HG03196 (cell line): ENCODE data around the gene HADHA.

ENCODE experiments used
- ATAC-seq: cut with Tn5 transposase; IDR thresholded peaks from one replicate; pipeline ENCODE4 v1.9.1; 2021; ENCODE audit not compliant: unreplicated experiment

Gene HADHA

DNA sequence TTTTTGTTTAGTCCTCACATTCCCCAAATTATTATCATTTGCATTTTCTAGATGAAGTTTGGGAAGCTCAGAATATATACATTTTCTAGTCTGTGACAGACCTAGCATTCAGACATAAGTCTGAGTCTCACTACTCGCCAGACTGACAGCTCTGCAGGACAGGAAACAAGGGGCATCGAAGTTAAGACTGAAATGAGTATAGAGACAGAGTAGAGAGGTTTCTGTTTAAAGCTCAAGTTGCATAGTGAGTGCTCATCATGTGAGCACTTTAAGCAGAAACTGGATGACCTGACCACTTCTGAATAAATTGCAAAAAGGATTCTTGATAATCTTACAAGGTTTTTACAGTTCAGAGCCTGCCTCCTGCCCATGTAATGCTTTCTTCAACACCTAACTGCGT lies 1.4 kb upstream of the HADHA start:
- peak; percentile 46 for ATAC-seq

DNA sequence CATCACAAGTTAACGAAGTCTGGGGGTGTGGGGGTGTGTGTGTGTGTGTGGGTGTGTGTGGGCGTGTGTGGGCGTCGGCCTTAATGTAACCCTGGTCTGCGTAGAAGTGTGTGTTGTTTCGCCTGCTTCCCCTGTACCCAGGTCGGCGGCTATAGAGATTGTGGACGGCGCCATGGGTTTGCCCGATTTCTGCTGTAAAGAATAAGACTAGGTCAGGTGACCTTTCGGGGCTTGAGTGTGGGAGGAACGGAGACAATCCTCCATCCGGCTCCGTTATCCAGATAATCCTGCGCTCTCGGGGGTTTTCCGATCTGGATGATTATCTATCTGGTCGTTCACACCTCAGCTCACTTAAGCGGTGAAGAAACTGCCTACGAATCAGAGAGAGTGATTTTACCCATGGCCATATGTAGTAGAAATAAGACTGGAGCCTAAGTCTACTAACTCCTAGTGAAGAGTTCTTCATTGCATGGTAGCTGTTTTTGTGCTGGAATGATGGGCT lies 850 bp upstream of the HADHA start:
- ATAC-seq = peak; percentile 24

DNA sequence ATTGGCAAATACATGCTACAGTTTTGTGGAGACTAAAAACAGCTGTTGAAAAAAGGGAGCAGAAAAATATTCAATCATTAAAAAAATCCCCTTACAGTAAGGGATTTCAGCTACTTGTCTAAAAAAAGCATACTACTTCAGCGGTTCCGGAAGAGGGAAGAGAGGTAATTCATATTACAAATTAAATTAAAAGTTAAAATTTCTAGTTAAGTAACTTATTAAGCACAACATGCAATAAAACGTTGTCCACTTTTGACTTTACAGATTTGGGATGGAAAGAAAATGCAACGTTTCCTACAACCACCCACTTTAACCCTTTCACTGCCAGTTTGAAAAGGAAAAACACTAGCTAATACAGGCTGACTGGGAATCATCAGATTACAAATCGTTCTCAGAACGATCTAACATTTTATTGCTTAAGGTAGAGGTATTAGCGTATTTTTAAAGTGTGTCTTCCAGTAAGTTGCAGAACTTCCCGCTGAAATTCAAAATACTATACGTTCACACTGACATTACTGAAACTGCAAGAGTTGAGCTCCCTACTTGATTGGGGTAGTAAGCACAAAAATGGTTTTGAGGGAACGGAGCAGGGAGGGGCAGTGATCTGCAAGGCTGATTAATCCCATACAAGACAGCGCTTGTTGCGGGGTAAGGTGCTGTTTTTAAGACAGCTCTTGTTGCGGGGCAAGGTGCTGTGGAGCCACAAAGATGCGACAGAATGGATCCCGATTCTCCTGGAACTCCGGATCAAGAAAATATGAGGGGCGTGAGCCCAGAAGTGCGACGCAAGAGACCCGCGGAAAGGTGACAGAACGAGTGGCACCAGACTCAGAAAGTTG lies 743 bp downstream of the HADHA start:
- no peak for ATAC-seq

DNA sequence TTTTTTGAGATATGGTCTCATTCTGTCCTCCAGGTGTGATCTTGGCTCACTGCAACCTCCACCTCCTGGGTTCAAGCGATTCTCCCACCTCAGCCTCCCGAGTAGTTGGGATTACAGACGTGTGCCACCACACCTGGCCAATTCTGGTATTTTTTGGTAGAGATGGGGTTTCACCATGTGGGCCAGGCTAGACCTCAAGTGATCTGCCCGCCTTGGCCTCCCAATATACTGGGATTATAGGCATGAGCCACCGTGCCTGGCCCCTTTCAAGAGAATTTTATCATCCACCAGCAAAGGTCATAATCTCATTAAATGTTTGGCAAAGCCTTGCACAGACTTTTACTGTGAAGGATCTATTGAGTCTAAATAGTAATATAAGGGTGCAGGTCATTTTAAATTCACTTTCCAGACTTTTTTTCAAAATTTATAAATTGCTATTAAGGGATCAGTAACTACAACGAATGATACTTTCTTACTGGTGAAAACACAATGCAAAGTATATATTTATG lies 2.5 kb downstream of the HADHA start:
- ATAC-seq = no peak

DNA sequence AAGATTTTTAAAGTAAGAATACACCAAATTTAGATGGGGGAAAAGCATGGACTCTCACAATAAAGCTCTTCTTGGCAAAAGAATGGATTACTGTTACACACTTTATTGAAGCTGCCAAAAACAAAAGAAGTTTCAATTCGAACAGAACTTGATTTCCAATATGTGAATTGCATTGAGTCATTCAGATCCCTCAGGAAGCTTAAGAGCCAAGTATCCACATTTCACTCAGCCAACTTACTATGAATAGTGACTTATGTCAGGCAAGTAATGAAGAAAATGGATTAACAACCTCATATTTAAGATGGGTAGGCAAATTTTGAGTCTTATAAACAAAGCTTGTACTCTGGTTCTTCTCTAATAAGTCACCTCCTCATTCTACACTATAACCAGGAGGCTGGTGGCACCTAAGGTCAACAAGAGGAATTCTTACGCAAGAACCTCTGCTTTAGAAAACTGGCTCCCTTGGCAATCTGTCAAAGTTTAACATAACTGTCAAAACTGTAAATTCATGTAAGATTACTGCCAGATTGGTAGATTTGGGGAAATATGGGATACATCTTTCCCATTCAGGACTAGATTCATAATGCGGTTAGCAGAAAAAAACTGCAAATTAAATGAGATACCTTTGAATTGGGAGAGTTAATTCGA lies 6.0 kb downstream of the HADHA start:
- ATAC-seq = no peak

DNA sequence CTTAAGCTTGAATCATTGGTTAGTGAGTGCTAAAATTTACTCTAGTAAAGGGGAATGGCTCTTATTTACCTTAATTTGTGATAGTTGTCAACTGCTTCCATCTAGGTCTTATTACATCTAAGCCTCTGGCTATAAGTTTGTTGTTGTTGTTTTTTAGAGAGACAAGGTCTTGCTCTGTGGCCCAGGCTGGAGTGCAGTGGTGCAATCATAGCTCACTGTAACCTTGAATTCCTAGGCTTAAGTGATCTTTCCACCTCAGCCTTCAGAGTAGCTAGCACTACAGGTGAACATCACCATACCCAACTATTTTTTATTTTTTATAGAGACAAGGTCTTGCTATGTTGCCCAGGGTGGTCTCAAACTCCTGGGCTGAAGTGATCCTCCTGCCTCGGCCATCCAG lies 6.6 kb downstream of the HADHA start:
- no peak for ATAC-seq

DNA sequence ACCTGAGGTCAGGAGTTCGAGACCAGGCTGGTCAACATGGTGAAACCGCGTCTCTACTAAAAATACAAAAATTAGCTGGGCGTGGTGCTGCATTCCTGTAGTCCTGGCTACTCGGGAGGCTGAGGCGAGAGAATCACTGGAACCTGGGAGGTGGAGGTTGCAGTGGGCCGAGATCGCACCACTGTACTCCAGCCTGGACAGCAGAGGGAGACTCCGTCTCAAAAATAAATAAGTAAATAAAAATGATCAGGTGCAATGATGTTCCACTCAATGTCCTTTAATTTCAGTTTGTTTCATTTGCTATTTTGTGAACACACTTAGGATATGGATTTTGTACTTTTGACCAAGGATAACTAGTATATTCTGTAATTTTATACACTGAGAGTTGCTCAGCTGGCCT lies 9.3 kb downstream of the HADHA start:
- ATAC-seq = no peak

DNA sequence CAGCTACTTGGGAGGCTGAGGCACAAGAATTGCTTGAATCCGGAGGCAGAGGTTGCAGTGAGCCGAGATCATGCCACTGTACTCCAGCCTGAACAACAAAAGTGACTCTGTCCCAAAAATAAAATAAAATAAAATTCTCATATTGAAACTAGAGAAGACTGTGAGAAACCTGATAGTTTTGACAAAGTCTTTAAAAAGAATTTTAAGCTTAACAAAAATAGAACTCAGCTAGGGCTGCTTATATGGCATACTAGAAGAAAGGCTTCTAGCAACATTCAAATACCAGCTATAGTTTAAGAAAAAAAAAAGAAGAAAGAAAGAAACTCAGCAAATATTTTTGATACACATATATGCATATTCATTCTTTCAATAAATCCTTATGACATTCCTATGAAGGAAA lies 13.6 kb downstream of the HADHA start:
- no peak for ATAC-seq

DNA sequence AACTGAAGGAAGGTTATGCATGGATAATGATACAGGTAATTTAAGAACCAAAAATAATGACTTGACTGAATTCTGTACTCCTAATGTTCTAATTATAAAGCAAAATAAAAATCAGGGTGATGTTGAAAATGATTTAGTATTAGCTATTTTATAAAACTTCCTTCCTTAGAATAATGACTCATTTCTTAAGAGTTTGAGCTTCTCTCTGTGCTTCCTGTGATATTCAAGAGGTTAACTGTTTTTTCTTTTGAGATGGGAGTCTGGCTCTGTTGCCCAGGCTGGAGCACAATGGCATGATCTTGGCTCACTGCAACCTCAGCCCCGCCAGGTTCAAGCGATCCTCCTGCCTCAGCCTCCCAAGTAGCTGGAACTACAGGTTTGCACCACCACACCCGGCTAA lies 14.8 kb downstream of the HADHA start:
- no peak for ATAC-seq

DNA sequence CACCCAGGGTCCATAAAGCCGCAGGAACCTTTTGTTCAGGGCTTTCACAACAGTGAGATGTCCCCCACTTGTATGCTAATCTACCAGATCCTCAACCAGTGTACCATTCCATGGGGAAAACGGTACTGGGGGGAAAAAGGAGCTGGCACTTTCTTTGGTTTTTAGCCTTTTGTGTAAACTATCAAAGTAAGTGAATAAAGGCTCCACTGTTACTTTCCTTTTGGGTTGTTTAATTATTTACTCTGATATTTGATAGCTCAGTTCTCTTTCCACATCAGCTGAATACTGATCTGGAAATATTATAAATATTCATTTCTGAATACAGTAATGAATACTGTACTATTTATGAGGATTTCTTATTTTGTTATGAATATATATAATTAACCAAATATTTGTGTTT lies 20.3 kb downstream of the HADHA start:
- ATAC-seq = no peak

DNA sequence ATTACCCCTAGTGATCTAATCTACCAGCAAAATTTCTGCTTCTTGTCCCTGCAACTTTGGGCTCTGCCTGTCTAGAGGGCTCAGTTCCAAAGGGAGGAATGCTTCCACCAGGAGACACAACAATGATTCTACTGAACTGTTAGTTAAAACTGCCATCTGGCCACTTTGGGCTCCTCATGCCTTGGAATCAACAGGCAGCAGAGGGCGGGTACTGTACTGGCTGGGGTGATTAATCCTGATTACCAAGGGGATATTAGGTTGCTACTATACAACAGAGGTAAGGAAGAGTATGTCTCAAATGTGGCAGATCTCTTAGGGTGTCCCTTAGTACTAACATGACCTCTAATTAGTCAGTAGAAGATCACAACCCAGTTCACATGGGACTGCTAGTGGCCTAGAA lies 21.4 kb downstream of the HADHA start:
- ATAC-seq = no peak

DNA sequence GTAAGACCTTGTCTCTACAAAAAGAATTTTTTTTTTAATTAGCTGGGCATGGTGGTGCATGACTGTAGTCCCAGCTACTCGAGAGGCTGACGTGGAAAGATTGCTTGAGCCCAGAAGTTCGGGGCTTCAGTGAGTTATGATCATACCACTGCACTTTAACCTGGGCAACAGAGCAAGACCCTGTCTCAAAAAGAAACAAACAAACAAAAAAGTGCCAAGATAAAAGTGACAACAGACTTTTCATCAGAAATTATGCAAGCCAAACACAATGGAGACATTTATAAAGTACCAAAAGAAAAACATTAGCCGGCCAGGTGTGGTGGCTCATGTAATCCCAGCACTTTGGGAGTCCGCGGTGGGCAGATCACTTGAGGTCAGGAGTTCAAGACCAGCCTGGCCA lies 26.7 kb downstream of the HADHA start:
- no peak for ATAC-seq

DNA sequence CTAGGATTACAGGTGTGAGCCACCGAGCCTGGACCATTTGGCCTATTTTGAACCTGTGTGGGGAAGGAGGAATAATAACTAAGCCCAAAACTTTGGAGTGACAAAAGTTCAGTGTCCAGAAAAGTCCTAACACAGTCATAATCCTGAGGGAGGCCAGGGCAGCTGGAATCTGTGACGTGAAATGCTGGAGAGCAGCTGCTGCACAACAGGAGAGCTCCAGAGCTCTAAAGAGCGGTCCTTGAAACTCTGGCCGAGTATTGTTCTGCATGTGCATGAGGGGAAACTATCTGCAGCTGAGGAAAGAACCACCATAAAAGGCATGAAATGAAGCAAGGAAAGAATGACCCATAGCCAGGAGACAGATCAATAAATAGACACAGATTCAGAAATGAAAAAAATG lies 27.8 kb downstream of the HADHA start:
- no peak for ATAC-seq

DNA sequence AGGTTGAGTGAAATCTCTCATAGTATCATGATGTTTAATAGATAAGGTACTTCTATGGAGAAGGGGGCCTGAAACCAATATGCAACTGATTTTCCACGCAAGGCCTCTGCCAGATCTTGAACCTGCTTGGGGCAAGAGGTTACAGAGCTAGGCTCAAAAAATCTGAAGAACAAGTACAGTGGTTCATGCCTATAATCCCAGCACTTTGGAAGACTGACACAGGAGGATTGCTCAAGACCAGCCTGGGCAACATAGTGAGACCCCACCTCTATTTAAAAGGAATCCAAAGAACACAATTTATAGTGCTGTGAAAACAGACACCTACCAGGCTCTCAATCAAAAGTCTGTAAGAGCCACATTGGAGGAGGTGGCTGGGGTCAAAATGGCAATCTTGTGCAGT lies 28.6 kb downstream of the HADHA start:
- no peak for ATAC-seq

DNA sequence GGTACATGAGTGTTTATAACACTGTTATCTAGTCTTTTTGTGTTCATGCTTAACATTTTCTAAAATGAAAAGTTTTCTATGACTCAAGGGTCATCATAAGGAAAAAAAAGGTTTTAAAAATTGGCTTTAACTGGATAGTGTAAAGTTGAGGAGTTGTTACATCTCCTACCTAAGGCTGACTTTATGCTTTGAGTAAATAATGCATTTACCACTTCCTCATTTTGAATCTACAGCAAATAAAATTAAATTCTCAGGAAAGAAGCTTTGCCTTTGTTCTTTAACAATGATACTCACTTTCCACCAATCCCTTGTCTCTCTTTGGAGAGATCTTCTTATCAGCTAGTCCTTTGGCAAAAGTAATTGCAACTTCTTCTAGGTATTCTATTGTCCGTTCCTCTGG lies 29.7 kb downstream of the HADHA start:
- no peak for ATAC-seq

DNA sequence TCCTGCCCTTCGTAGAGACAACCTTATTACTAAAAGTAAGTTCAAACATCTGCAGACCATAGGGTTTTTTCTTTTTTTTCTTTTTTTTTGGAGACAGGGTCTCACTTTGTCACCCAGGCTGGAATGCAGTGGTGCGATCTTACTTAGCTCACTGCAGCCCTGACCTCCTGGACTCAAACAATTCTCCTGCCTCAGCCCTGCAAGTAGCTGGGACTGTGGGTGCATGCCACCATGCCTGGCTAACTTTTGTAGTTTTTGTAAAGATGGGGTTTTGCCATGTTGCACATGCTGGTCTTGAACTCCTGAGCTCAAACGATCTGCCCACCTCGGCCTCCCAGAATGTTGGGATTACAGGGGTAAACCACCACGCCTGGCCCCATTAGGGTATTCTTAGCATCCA lies 32.4 kb downstream of the HADHA start:
- no peak for ATAC-seq

DNA sequence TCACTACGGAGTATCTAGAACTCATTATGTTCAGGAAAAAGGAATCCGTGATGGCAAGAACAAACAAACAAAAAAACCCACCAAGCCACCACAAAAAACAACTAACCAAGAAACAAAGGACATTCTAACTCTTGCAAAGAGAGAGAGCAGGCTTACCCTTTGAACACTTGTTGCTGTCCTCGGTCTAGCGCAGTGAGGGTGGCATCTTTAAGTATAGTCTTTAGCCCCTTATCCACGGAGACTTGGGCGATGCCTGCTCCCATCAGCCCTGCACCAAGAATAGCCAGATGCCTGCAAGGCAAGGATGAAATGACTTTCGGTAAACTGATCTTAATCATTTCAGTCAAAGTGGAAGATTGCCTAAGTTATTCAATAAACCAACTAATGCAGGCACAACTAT lies 40.5 kb downstream of the HADHA start:
- no peak for ATAC-seq

DNA sequence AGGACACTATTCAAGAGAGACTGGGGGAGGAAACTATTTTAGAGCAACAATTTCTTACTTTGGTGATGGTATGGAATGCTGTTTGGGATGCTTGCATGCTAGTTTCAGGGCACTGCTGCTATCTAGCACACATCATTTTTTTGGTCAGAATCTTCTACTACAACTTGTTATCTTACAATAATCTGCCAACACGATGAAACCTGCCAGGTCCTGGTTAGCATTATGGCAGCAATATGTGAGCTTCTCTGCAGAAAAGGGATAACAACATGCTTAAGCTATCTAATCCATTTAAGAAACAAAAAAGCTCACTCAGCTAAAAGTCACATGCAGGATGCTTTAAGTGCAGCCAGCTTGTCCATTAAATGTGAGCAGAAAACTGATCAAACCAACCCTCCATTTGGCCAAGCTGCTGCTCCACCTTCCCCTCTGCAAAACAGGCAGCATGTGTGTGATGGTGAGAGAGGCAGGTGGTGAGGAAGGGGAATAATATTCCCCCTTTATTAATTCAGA lies 41.4 kb downstream of the HADHA start:
- no peak for ATAC-seq

DNA sequence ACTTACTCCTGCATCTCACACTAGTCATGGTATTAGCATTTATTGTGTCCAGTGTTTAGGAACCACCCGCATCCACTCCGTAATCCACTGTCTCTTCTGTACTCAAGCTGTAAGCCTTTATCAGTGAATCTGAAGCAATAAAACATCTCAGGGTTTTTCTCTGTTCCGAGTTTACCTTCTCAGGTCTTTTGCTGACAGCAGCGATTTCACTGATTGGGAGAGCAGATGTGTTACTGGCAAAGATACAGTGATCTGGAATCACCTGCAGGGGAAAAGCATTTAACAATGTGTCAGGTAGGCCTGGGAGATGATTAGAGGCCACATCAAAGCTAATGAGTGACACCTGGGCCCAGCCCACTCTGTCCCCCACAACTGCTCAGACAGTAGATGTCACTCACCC lies 46.9 kb downstream of the HADHA start:
- no peak for ATAC-seq

DNA sequence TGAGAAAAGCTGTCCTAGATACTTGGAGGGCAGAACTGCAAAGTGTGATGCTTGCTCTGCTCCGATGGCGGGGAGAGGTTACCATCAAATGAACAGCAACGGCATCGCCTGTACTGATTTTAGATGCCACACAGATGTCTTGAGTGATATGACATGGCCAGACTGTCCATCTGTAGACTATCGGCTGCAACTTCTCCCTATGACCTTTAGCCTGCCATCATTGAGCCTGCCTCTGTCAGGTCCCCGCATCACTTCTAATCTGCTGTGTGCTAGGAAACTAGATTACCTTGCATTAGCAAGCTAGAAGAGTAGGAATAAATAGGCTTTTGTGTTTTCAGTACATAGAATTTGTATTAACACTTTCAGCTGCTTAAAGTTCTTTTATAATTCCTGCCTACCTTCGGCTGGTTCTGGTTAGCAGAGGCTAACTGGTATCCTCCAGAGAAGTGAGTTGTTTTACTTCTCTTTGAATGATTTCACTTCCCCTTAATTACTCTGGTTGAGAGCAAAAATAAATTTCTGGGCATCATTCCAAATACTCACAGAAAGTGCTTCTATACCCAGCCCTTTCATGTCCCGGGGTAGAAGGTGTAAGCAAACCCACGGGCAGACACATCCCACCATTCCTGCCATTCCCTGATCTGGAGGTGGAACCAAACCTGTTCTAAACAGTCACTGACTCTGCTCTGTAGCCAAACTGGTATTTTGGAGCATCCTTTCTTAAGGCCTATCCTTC lies 47.6 kb downstream of the HADHA start:
- ATAC-seq = no peak
